ENCODE measurements around the gene COL6A3. TPM values are rescaled to one million over a fixed set of nuclear protein-coding genes. Genes with fewer than 3 reads are reported as not detected.
"Not testable (repeated sequence)": the region's sequence is repeated elsewhere in the genome, so short reads cannot be mapped to it uniquely, and the experiment has no call there.

Gene COL6A3
- total and polyA plus RNA-seq, 2 donors (not counting 1 experiment from before 2014, with no cell fraction given), result 0.01 to 0.10 TPM

DNA sequence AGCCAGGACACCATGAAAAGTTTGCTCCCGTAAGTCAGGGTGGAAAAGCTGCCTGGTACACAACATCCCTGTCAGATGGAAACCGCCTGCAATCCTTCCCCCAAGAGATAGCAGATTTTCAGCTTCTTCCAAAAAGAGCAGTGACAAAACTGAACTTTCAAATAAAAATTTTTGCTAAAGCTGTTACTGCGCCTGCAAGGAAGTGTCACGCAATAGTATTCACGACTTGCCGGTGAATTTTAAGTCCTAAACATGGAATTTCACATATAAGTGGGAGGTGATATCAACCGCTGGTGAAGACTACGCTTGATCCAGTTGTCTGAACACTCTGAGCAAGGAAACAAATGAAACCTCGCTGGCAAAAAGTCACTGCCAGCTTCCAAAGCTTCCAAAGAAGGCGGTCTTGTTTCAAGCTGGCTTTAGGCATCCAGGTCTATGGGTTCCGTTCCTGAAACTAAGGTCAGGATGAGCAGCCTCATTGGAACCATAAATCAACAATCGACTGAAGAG is 2.8 kb downstream of the COL6A3 start:
- Mint-ChIP-seq H3K4me3 (no peak overlapping the region), H3K4me1 (no peaks in the 10 kb centered on the region), H3K27me3 (peaks cover 35% of the 10 kb centered on the region), H3K27ac (no peak overlapping the region), H3K9me3 (ENCODE audit: insufficient read depth) (no peaks in the 10 kb centered on the region)
- CTCF ChIA-PET, result interaction anchor here (1.1 kb wide), 1 partner anchor 46 kb away, joined by 3 read pairs; no protein-coding TSS in a partner anchor
- Histone ChIP-seq H3K36me3 (replicated peaks in 1 of 2; ENCODE audit: control extremely low read depth in 1 of 2, control insufficient read depth in 1 of 2, extremely low read depth in 1 of 2, insufficient read depth in 2 of 2, low read length in 1 of 2) (no peaks in the 10 kb centered on the region), H3K4me3 (ENCODE audit: control extremely low read depth in 1 of 5, extremely low read depth in 1 of 5, insufficient read depth in 1 of 5, low read depth in 2 of 5, low read length in 4 of 5) (no peak overlapping the region), H2AFZ (ENCODE audit: insufficient read depth, low read depth, low read length, poor library complexity, severe bottlenecking) (no peak overlapping the region), H3K4me2 (replicated peaks; ENCODE audit: low read depth, low read length, poor library complexity, severe bottlenecking) (no peak overlapping the region), H3K9ac (ENCODE audit: low read length) (no peak overlapping the region), H3K27me3 (replicated peaks in 1 of 4; ENCODE audit: control extremely low read depth in 1 of 4, control insufficient read depth in 3 of 4, insufficient read depth in 4 of 4, low read length in 3 of 4) (peaks cover 0 to 5% (median 2%) of the 10 kb centered on the region in 4 experiments), H3K9me3 (ENCODE audit: control extremely low read depth in 1 of 3, control insufficient read depth in 2 of 3, insufficient read depth in 1 of 3, low read length in 2 of 3) (no peaks in the 10 kb centered on the region), H3K4me1 (ENCODE audit: control insufficient read depth in 2 of 2, insufficient read depth in 2 of 2, low read length in 2 of 2) (no peaks in the 10 kb centered on the region), H3K27ac (ENCODE audit: low read length in 2 of 2) (no peak overlapping the region), H3K79me2 (ENCODE audit: control insufficient read depth, insufficient read depth, low read length) (no peaks in the 10 kb centered on the region), H4K20me1 (ENCODE audit: control insufficient read depth, insufficient read depth, low read length, poor library complexity, severe bottlenecking) (no peaks in the 10 kb centered on the region)
- intact Hi-C loops (cut with micrococcal nuclease), result no loop called here
- 92% methylated on average over 10 of the region's 12 CpGs for WGBS (ENCODE audit: insufficient coverage)
- TF ChIP-seq, protein P1, sequence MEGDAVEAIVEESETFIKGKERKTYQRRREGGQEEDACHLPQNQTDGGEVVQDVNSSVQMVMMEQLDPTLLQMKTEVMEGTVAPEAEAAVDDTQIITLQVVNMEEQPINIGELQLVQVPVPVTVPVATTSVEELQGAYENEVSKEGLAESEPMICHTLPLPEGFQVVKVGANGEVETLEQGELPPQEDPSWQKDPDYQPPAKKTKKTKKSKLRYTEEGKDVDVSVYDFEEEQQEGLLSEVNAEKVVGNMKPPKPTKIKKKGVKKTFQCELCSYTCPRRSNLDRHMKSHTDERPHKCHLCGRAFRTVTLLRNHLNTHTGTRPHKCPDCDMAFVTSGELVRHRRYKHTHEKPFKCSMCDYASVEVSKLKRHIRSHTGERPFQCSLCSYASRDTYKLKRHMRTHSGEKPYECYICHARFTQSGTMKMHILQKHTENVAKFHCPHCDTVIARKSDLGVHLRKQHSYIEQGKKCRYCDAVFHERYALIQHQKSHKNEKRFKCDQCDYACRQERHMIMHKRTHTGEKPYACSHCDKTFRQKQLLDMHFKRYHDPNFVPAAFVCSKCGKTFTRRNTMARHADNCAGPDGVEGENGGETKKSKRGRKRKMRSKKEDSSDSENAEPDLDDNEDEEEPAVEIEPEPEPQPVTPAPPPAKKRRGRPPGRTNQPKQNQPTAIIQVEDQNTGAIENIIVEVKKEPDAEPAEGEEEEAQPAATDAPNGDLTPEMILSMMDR (IDR thresholded peaks at IDR 0.05), result no peak
- no peak for TF ChIP-seq EZH2 (IDR thresholded peaks at IDR 0.05; ENCODE audit: borderline replicate concordance, insufficient read depth, low read depth, low read length, poor library complexity, severe bottlenecking)
- DNase-seq (no peak), ATAC-seq (ENCODE audit: low read depth) (no peak)
- POLR2A ChIA-PET, result no interaction called here

DNA sequence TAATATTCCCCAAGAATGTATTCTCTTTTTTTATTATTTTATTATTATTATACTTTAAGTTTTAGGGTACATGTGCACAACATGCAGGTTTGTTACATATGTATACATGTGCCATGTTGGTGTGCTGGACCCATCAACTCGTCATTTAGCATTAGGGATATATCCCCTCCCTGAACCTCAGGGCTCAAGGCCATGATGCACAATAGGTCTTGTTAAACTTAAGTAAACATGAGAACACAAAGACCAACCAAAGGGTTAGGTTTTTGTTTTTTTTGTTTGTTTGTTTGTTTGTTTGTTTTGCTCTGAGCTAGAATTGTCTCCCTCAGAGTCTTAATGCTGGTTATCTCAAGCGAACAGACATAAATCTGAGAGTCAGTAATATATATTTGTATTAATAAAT is 4.7 kb downstream of the COL6A3 start:
- H3K27me3 ChIP-seq (replicated peaks in 1 of 4; ENCODE audit: control extremely low read depth in 1 of 4, control insufficient read depth in 3 of 4, insufficient read depth in 4 of 4, low read length in 3 of 4); H3K27ac Mint-ChIP-seq; intact Hi-C loops (cut with micrococcal nuclease); H3K9me3 Mint-ChIP-seq (ENCODE audit: insufficient read depth); H3K79me2 ChIP-seq (ENCODE audit: control insufficient read depth, insufficient read depth, low read length); POLR2A ChIA-PET; DNase-seq; ATAC-seq (ENCODE audit: low read depth); H3K4me1 ChIP-seq (ENCODE audit: control insufficient read depth in 2 of 2, insufficient read depth in 2 of 2, low read length in 2 of 2); H4K20me1 ChIP-seq (ENCODE audit: control insufficient read depth, insufficient read depth, low read length, poor library complexity, severe bottlenecking); H3K9me3 ChIP-seq (ENCODE audit: control extremely low read depth in 1 of 3, control insufficient read depth in 2 of 3, insufficient read depth in 1 of 3, low read length in 2 of 3); H3K36me3 ChIP-seq (replicated peaks in 1 of 2; ENCODE audit: control extremely low read depth in 1 of 2, control insufficient read depth in 1 of 2, extremely low read depth in 1 of 2, insufficient read depth in 2 of 2, low read length in 1 of 2); H3K4me2 ChIP-seq (replicated peaks; ENCODE audit: low read depth, low read length, poor library complexity, severe bottlenecking); H3K4me3 ChIP-seq (ENCODE audit: control extremely low read depth in 1 of 5, extremely low read depth in 1 of 5, insufficient read depth in 1 of 5, low read depth in 2 of 5, low read length in 4 of 5); H3K4me1 Mint-ChIP-seq; H3K27ac ChIP-seq (ENCODE audit: low read length in 2 of 2); H2AFZ ChIP-seq (ENCODE audit: insufficient read depth, low read depth, low read length, poor library complexity, severe bottlenecking); H3K4me3 Mint-ChIP-seq; H3K9ac ChIP-seq (ENCODE audit: low read length): not testable (repeated sequence)
- H3K27me3 Mint-ChIP-seq, result peaks cover 26% of the 10 kb centered on the region
- WGBS (ENCODE audit: insufficient coverage), result no CpG with 5 or more reads among the region's 2 CpGs
- CTCF ChIA-PET, result interaction anchor here (0.6 kb wide), 1 partner anchor 22 kb away, joined by 3 read pairs; no protein-coding TSS in a partner anchor
